ENCODE data around the gene SLC13A3. TPM values are rescaled to one million over a fixed set of nuclear protein-coding genes. Genes with fewer than 3 reads are reported as not detected.

Gene SLC13A3
- total and polyA plus RNA-seq, 4 donors: 1.1 to 2.4 (median 2.0) TPM

- DNase-seq (peak; percentile 33 to 58 (median 34)), ATAC-seq (ENCODE audit: insufficient read depth, low FRiP score) (no peak)
- Histone ChIP-seq H3K4me1 (ENCODE audit: control insufficient read depth in 5 of 5, insufficient read depth in 5 of 5, low read length in 5 of 5) (no peaks in the 10 kb centered on the region), H3K9me3 (ENCODE audit: control insufficient read depth in 4 of 4, insufficient read depth in 3 of 4, low read length in 3 of 4) (peaks cover 0 to 7% (median 0%) of the 10 kb centered on the region in 4 donors), H3K9ac (ENCODE audit: insufficient read depth in 1 of 2, low read length in 2 of 2) (no peak overlapping the region), H3K4me3 (no peak overlapping the region), H3K27me3 (ENCODE audit: control insufficient read depth in 3 of 3, insufficient read depth in 3 of 3, low read length in 2 of 3) (peaks cover 6 to 17% (median 12%) of the 10 kb centered on the region in 3 donors), H3K36me3 (ENCODE audit: control insufficient read depth in 4 of 4, insufficient read depth in 4 of 4, low read length in 4 of 4) (no peaks in the 10 kb centered on the region), H3K27ac (ENCODE audit: low read depth in 1 of 2, low read length in 1 of 2) (no peak overlapping the region)
- peak; percentile 43 for TF ChIP-seq CTCF (IDR thresholded peaks at IDR 0.05; ENCODE audit: control extremely low read depth, extremely low read depth)
- 22 to 31% methylated on average over 4 of the region's 4 CpGs for WGBS, 2 donors
Observed at GRCh38 chr20:46520976-46521579, 130.2 kb downstream of the SLC13A3 start.

GRCh38 chr20:46520540-46520939, 130.7 kb downstream of the SLC13A3 start:
- Histone ChIP-seq H3K27me3 (ENCODE audit: control insufficient read depth in 3 of 3, insufficient read depth in 3 of 3, low read length in 2 of 3) (peaks cover 6 to 17% (median 12%) of the 10 kb centered on the region in 3 donors), H3K9me3 (ENCODE audit: control insufficient read depth in 4 of 4, insufficient read depth in 3 of 4, low read length in 3 of 4) (peaks cover 0 to 7% (median 0%) of the 10 kb centered on the region in 4 donors), H3K27ac (ENCODE audit: low read depth in 1 of 2, low read length in 1 of 2) (no peak overlapping the region), H3K36me3 (ENCODE audit: control insufficient read depth in 4 of 4, insufficient read depth in 4 of 4, low read length in 4 of 4) (no peaks in the 10 kb centered on the region), H3K4me1 (ENCODE audit: control insufficient read depth in 5 of 5, insufficient read depth in 5 of 5, low read length in 5 of 5) (no peaks in the 10 kb centered on the region), H3K4me3 (no peak overlapping the region), H3K9ac (ENCODE audit: insufficient read depth in 1 of 2, low read length in 2 of 2) (no peak overlapping the region)
- no peak for TF ChIP-seq CTCF (IDR thresholded peaks at IDR 0.05; ENCODE audit: control extremely low read depth, extremely low read depth)
- ATAC-seq (ENCODE audit: insufficient read depth, low FRiP score) (no peak), DNase-seq (no peak)
- 89 to 95% methylated on average over 4 of the region's 4 CpGs for WGBS, 2 donors

- Histone ChIP-seq H3K4me1 (ENCODE audit: control insufficient read depth in 5 of 5, insufficient read depth in 5 of 5, low read length in 5 of 5) (no peaks in the 10 kb centered on the region), H3K36me3 (ENCODE audit: control insufficient read depth in 4 of 4, insufficient read depth in 4 of 4, low read length in 4 of 4) (no peaks in the 10 kb centered on the region), H3K27ac (ENCODE audit: low read depth in 1 of 2, low read length in 1 of 2) (no peak overlapping the region), H3K9ac (ENCODE audit: insufficient read depth in 1 of 2, low read length in 2 of 2) (no peak overlapping the region), H3K4me3 (no peak overlapping the region), H3K27me3 (ENCODE audit: control insufficient read depth in 3 of 3, insufficient read depth in 3 of 3, low read length in 2 of 3) (peaks cover 6 to 17% (median 12%) of the 10 kb centered on the region in 3 donors), H3K9me3 (ENCODE audit: control insufficient read depth in 4 of 4, insufficient read depth in 3 of 4, low read length in 3 of 4) (peaks cover 0 to 7% (median 0%) of the 10 kb centered on the region in 4 donors)
- no peak for DNase-seq
- ATAC-seq (ENCODE audit: insufficient read depth, low FRiP score): no peak
- no peak for TF ChIP-seq CTCF (IDR thresholded peaks at IDR 0.05; ENCODE audit: control extremely low read depth, extremely low read depth)
- WGBS, 2 donors: 69 to 90% methylated on average over 3 of the region's 3 CpGs
Observed at GRCh38 chr20:46519471-46520068, 131.7 kb downstream of the SLC13A3 start.
